Sciatic nerve (tissue), 2 donors: Measurements from ENCODE around the gene NGEF. TPM values are rescaled to one million over a fixed set of nuclear protein-coding genes. Genes with fewer than 3 reads are reported as not detected.
"Not testable (repeated sequence)": the region's sequence is repeated elsewhere in the genome, so short reads cannot be mapped to it uniquely, and the experiment has no call there.

ENCODE experiments used
- ATAC-seq: fragments of 200-7000 bp; cut with Tn5 transposase; one replicate; pipeline ENCODE4 v1.9.1; 2020; ENCODE audit warnings: mild to moderate bottlenecking, moderate library complexity
- DNase-seq: peaks from one replicate; pipeline ENCODE4 v3.0.0-alpha.2; 2020; ENCODE audit warnings: low spot score
- intact Hi-C: fragments of 100-400 bp; cut with DNase I; formaldehyde crosslinking; loops from one replicate; pipeline ENCODE4 v1.14.2; 2022
- total RNA-seq: library from RNA; stranded (reverse); fragmentation: NEBNext Ultra II Directional; extraction: Animal tissue kit (Norgen Biotek cat#: 25700); gene quantifications from one replicate; pipeline ENCODE4 v1.2.1, GENCODE V29; 2021
- donor health status: DM: no; HTN: no; CAD: no.
- donor health status: DM: no; HTN: no; CAD: no.

The NGEF gene
- total RNA-seq, 1 donor from 2014 or later, result 17.5 TPM

- intact Hi-C loops, result no loop called here
- no peak for ATAC-seq
- DNase-seq, result peak; percentile 50
Measured at GRCh38 chr2:232870766-232871371, 142.2 kb downstream of the NGEF start.

GRCh38 chr2:232870018-232870765 lies 142.9 kb downstream of the NGEF start, which contains the start of gene SNORC:
Gene SNORC (plus strand): TSS chr2:232870264. CDS start chr2:232870342, 78 bp downstream.
- intact Hi-C loops, result no loop called here
- DNase-seq (peak; percentile 42), ATAC-seq (no peak)

GRCh38 chr2:232869138-232870017 lies 143.7 kb downstream of the NGEF start:
- intact Hi-C loops, result no loop called here
- ATAC-seq (no peak), DNase-seq (peak; percentile 25)

- intact Hi-C loops, result no loop called here
- ATAC-seq (no peak), DNase-seq (no peak)
Measured at GRCh38 chr2:232866104-232866503, 147.0 kb downstream of the NGEF start.

GRCh38 chr2:232865165-232865564 lies 147.9 kb downstream of the NGEF start:
- ATAC-seq (no peak), DNase-seq (no peak)
- intact Hi-C loops, result no loop called here

- DNase-seq (no peak), ATAC-seq (no peak)
- intact Hi-C loops, result no loop called here
Measured at GRCh38 chr2:232863996-232864395, 149.1 kb downstream of the NGEF start.

GRCh38 chr2:232861353-232861752 lies 151.7 kb downstream of the NGEF start:
- ATAC-seq, result no peak
- intact Hi-C loops, result no loop called here
- no peak for DNase-seq

GRCh38 chr2:232860593-232861241 lies 152.3 kb downstream of the NGEF start:
- intact Hi-C loops, result no loop called here
- no peak for DNase-seq
- no peak for ATAC-seq

GRCh38 chr2:232859385-232859916 lies 153.6 kb downstream of the NGEF start:
- no peak for DNase-seq
- intact Hi-C loops, result loop anchor here (10.0 kb wide), 1 partner anchor 195 kb away; no protein-coding TSS in a partner anchor
- ATAC-seq, result no peak

GRCh38 chr2:232857158-232857563 lies 155.9 kb downstream of the NGEF start:
- no peak for DNase-seq
- intact Hi-C loops, result loop anchor here (10.0 kb wide), 1 partner anchor 198 kb away; no protein-coding TSS in a partner anchor
- no peak for ATAC-seq

- intact Hi-C loops, result loop anchor here (5.0 to 10.0 kb wide), 2 partner anchors 201 to 398 kb away; partner anchors contain the start of gene ATG16L1
- DNase-seq, result no peak
- no peak for ATAC-seq
Measured at GRCh38 chr2:232854082-232854481, 159.0 kb downstream of the NGEF start.

GRCh38 chr2:232852676-232853075 lies 160.4 kb downstream of the NGEF start:
- DNase-seq (no peak), ATAC-seq (no peak)
- intact Hi-C loops, result loop anchor here (5.0 to 10.0 kb wide), 2 partner anchors 202 to 400 kb away; partner anchors contain the start of gene ATG16L1

- ATAC-seq, DNase-seq: not testable (repeated sequence)
- intact Hi-C loops, result loop anchor here (5.0 to 10.0 kb wide), 2 partner anchors 203 to 400 kb away; partner anchors contain the start of gene ATG16L1
Measured at GRCh38 chr2:232852081-232852480, 161.0 kb downstream of the NGEF start.

GRCh38 chr2:232850039-232850438 lies 163.0 kb downstream of the NGEF start:
- DNase-seq (no peak), ATAC-seq (no peak)
- intact Hi-C loops, result loop anchor here (5.0 to 10.0 kb wide), 2 partner anchors 205 to 402 kb away; partner anchors contain the start of gene ATG16L1

GRCh38 chr2:232846055-232846454 lies 167.0 kb downstream of the NGEF start:
- ATAC-seq, result no peak
- intact Hi-C loops, result no loop called here

GRCh38 chr2:232843834-232844233 lies 169.2 kb downstream of the NGEF start:
- no peak for ATAC-seq
- intact Hi-C loops, result no loop called here
- DNase-seq, result no peak

More at GRCh38 chr2:232846055-232846454, 167.0 kb downstream of the NGEF start:
- DNase-seq, result no peak

GRCh38 chr2:232842689-232843088 lies 170.4 kb downstream of the NGEF start:
- intact Hi-C loops, result no loop called here
- no peak for DNase-seq
- ATAC-seq, result no peak

GRCh38 chr2:232839411-232840079 lies 173.5 kb downstream of the NGEF start:
- DNase-seq (peak; percentile 67), ATAC-seq (peak; percentile 50)
- intact Hi-C loops, result no loop called here
